Activated T-helper 1 cell treated with anti-CD3 and anti-CD28 coated beads, Interleukin-12 subunit alpha, Interleukin-12 subunit beta, Interleukin-2, Interleukin-4 antibody, amounts not matched to agents 30 ng/mL and 10 ng/mL and 1 ng/mL, durations not matched to agents 14 hours and 24 hours and 36 hours (primary cell): ENCODE measurements around the gene AKR1C2. TPM values are rescaled to one million over a fixed set of nuclear protein-coding genes. Genes with fewer than 3 reads are reported as not detected.
"Not testable (repeated sequence)": the region's sequence is repeated elsewhere in the genome, so short reads cannot be mapped to it uniquely, and the experiment has no call there.

Experiments used
- DNase-seq: peaks from one replicate; pipeline ENCODE4 v3.0.0; 2021; ENCODE audit warnings: low spot score
- H3K27ac Mint-ChIP-seq: one replicate; pipeline ENCODE4 v1.8.0; 2021; ENCODE audit warnings: mild to moderate bottlenecking, mixed read lengths
- H3K27me3 Mint-ChIP-seq: one replicate; pipeline ENCODE4 v1.8.0; 2022; ENCODE audit warnings: mild to moderate bottlenecking, moderate library complexity, mixed read lengths; ENCODE audit not compliant: insufficient read depth
- H3K36me3 Mint-ChIP-seq: one replicate; pipeline ENCODE4 v1.8.0; 2021; ENCODE audit warnings: low read depth, mixed read lengths
- H3K4me1 Mint-ChIP-seq: one replicate; pipeline ENCODE4 v1.8.0; 2021; ENCODE audit warnings: low read depth, mixed read lengths
- H3K4me3 Mint-ChIP-seq: one replicate; pipeline ENCODE4 v1.8.0; 2021; ENCODE audit warnings: mild to moderate bottlenecking, moderate library complexity, mixed read lengths
- H3K9me3 Mint-ChIP-seq: one replicate; pipeline ENCODE4 v1.8.0; 2021; ENCODE audit warnings: mixed read lengths
- intact Hi-C: fragments of 100-400 bp; cut with micrococcal nuclease; formaldehyde crosslinking; loops from one replicate; pipeline ENCODE4 v1.15.1; 2024
- total RNA-seq: library from RNA; stranded (reverse); gene quantifications from 2 replicates; pipeline ENCODE4 v1.2.3, GENCODE V29; 2022

AKR1C2 gene
- total RNA-seq, 1 donor from 2014 or later = not detected

DNA sequence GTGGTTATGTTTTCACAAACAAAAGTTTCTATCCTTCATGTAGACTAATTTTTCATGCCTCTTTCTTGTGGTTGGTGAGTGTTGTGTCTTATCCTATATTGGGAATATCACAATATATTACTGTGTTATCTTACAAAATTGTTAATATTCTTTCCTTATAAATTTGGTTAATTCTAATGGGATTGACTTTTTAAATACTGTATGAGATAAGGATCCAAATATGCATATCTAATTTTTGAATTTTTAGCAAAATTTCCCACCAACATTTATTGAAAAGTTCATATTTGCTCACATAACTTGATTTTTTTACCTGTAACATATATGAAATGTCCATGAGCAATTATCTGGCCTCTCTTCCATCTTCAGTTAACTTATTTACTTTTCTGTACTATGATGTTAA lies 29.3 kb downstream of the AKR1C2 start:
- H3K27me3 Mint-ChIP-seq, intact Hi-C loops, H3K9me3 Mint-ChIP-seq, H3K27ac Mint-ChIP-seq, DNase-seq, H3K36me3 Mint-ChIP-seq, H3K4me1 Mint-ChIP-seq, H3K4me3 Mint-ChIP-seq: not testable (repeated sequence)

DNA sequence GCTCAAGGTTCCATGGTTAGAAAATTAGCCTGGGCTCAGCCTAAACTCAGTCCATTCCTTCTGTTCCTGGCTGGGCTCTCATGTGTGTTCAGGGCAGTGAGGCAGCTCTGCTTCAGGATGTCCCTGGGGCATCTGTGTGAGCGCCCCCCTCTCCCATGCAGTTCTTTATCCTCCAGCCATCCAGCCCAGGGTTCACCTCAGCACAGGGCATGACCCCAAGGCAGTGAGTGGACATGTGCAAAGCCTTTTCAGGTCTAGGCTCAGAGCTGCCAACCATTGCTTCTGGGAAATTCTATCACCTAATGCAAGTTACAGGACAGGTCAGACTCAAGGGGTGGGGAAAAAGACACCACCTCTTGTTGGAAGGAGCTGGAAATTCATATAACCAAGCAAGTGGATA lies 30.4 kb downstream of the AKR1C2 start:
- H3K27ac Mint-ChIP-seq, H3K9me3 Mint-ChIP-seq, H3K27me3 Mint-ChIP-seq, H3K4me3 Mint-ChIP-seq, H3K4me1 Mint-ChIP-seq, H3K36me3 Mint-ChIP-seq, intact Hi-C loops, DNase-seq: not testable (repeated sequence)

DNA sequence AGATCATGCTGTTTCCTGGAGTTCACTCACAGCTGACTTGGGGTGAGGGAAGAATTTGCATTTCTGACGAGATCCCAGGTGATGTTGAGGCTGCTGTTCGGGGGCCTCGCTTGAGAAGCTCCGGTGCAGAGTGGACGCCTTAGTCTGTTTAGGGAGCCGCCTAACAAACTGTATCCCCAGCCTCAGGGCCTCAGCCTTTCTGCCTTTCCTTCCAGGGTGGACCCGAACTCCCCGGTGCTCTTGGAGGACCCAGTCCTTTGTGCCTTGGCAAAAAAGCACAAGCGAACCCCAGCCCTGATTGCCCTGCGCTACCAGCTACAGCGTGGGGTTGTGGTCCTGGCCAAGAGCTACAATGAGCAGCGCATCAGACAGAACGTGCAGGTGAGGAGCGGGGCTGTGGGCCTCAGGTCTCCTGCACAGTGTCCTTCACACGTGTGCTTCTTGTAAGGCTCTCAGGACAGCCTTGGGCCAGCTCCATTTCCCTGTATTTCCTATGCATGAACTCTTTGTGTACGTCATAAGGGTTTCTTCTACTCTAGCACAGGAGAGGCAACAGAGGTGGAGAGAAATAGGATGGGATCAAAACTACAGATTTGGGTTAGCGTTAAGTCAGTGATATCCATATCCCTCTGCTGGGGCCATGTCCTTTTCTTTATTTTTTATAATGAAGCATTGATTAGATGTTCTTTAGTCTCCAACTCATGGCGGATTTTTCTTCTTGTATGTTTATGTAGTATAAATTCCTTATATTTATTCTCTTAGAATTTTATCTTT lies 31.1 kb downstream of the AKR1C2 start:
- H3K36me3 Mint-ChIP-seq, H3K9me3 Mint-ChIP-seq, H3K4me3 Mint-ChIP-seq, H3K27me3 Mint-ChIP-seq, DNase-seq, intact Hi-C loops, H3K27ac Mint-ChIP-seq, H3K4me1 Mint-ChIP-seq: not testable (repeated sequence)

GRCh38 chr10:4970362-4970761 lies 33.3 kb downstream of the AKR1C2 start:
- H3K27ac Mint-ChIP-seq, H3K9me3 Mint-ChIP-seq, H3K36me3 Mint-ChIP-seq, H3K4me1 Mint-ChIP-seq, DNase-seq, H3K27me3 Mint-ChIP-seq, H3K4me3 Mint-ChIP-seq, intact Hi-C loops: not testable (repeated sequence)

DNA sequence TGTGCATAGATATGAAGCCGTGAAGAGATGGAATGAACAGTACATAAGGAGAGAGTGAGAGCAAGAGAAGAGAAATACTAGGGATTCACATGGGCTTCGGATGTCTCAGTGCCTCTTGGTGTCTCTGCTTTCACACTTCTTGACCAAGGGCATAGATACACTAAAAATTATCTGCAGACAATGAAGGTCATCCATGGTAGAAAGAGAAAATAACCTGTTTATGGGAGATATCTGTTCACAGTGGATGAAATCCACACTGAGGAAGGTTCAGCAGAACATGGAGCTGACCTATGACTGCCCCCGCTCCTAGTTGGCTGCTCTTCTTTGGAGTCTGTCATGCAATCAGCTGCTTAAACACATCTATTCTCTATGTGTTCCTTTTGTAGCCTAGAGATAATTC lies 34.4 kb downstream of the AKR1C2 start:
- not testable (repeated sequence) for H3K27me3 Mint-ChIP-seq

GRCh38 chr10:4967189-4967588 lies 36.5 kb downstream of the AKR1C2 start:
- DNase-seq, H3K9me3 Mint-ChIP-seq, H3K4me1 Mint-ChIP-seq, H3K4me3 Mint-ChIP-seq, H3K27me3 Mint-ChIP-seq, intact Hi-C loops, H3K27ac Mint-ChIP-seq, H3K36me3 Mint-ChIP-seq: not testable (repeated sequence)

More for the DNA sequence above, 34.4 kb downstream of the AKR1C2 start:
- not testable (repeated sequence) for H3K9me3 Mint-ChIP-seq, H3K36me3 Mint-ChIP-seq, DNase-seq, H3K27ac Mint-ChIP-seq, H3K4me3 Mint-ChIP-seq, H3K4me1 Mint-ChIP-seq
- intact Hi-C loops = loop anchor here (1.0 kb wide), 1 partner anchor 29 kb away; no protein-coding TSS in a partner anchor

DNA sequence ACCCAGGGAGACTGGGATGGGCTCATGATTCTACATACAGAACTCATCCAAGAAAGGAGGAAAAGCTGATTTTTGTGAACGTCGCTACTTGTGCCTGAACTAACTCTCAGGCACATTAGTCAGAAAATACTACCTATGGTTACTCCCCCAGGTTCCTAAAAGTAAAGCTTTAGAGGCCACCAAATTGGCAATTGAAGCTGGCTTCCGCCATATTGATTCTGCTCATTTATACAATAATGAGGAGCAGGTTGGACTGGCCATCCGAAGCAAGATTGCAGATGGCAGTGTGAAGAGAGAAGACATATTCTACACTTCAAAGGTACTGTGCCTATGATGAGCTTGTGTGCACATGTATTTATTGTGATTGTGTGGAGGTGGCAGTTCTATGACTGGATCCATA lies 37.9 kb downstream of the AKR1C2 start:
- H3K9me3 Mint-ChIP-seq, H3K27me3 Mint-ChIP-seq, intact Hi-C loops, H3K27ac Mint-ChIP-seq, DNase-seq, H3K4me1 Mint-ChIP-seq, H3K36me3 Mint-ChIP-seq, H3K4me3 Mint-ChIP-seq: not testable (repeated sequence)

GRCh38 chr10:4963815-4964154 lies 39.9 kb downstream of the AKR1C2 start:
- H3K36me3 Mint-ChIP-seq, H3K27me3 Mint-ChIP-seq, H3K9me3 Mint-ChIP-seq, DNase-seq, H3K27ac Mint-ChIP-seq, H3K4me1 Mint-ChIP-seq, H3K4me3 Mint-ChIP-seq, intact Hi-C loops: not testable (repeated sequence)

- intact Hi-C loops, H3K27me3 Mint-ChIP-seq: not testable (repeated sequence)
Observed at GRCh38 chr10:4962876-4963814, 40.5 kb downstream of the AKR1C2 start, which contains the start of gene AKR1C1. AKR1C1 (plus strand) TSS chr10:4963415; CDS start chr10:4963445, 30 bp downstream.

GRCh38 chr10:4962308-4962707 lies 41.3 kb downstream of the AKR1C2 start:
- H3K27ac Mint-ChIP-seq, H3K36me3 Mint-ChIP-seq, H3K9me3 Mint-ChIP-seq, H3K27me3 Mint-ChIP-seq, H3K4me3 Mint-ChIP-seq, intact Hi-C loops, DNase-seq, H3K4me1 Mint-ChIP-seq: not testable (repeated sequence)

More at GRCh38 chr10:4962876-4963814, 40.5 kb downstream of the AKR1C2 start, which contains the start of gene AKR1C1:
- not testable (repeated sequence) for H3K9me3 Mint-ChIP-seq, H3K4me3 Mint-ChIP-seq, H3K4me1 Mint-ChIP-seq, H3K36me3 Mint-ChIP-seq, DNase-seq, H3K27ac Mint-ChIP-seq

DNA sequence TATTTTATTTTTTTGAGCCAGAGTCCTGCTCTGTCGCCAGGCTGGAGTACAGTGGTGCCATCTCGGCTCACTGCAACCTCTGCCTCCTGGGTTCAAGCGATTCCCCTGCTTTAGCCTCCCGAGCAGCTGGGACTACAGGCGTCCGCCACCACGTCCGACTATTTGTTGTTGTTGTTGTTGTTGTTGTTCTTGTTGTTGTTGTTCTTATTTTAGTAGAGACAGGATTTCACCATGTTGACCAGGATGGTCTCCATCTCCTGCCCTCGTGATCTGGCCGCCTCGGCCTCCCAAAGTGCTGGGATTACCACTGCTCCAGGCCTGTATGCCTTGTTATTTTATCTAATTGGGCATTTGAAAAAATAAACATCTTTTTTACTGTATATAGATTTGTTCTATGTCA lies 42.1 kb downstream of the AKR1C2 start:
- intact Hi-C loops, H3K9me3 Mint-ChIP-seq, H3K27me3 Mint-ChIP-seq, DNase-seq, H3K27ac Mint-ChIP-seq, H3K4me1 Mint-ChIP-seq, H3K4me3 Mint-ChIP-seq, H3K36me3 Mint-ChIP-seq: not testable (repeated sequence)

GRCh38 chr10:4956955-4957645 lies 46.6 kb downstream of the AKR1C2 start:
- H3K27ac Mint-ChIP-seq, H3K36me3 Mint-ChIP-seq, H3K27me3 Mint-ChIP-seq, H3K4me1 Mint-ChIP-seq, intact Hi-C loops, DNase-seq, H3K4me3 Mint-ChIP-seq, H3K9me3 Mint-ChIP-seq: not testable (repeated sequence)

DNA sequence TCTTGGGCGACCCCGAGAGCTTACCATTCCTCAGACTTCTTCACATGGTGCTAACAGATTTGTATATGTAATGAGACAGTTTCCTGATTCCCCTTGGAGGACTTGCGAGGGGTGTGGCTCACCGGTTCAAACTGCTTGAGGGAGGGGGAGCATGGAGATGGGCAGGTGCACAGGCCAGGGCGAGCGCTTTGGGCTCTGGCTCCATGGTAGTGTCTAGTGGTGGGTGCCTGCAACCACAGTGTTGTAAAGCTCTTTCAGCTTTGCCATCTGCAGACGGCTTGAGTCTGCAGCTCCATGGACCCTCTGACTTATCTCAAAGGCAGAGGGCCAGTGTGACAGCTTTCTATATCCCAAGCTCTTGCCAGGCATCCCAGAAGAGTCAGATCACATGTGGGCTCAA lies 47.6 kb downstream of the AKR1C2 start:
- intact Hi-C loops, H3K4me3 Mint-ChIP-seq, H3K27ac Mint-ChIP-seq: not testable (repeated sequence)

More for the DNA sequence above, 47.6 kb downstream of the AKR1C2 start:
- not testable (repeated sequence) for H3K4me1 Mint-ChIP-seq, DNase-seq, H3K36me3 Mint-ChIP-seq, H3K9me3 Mint-ChIP-seq, H3K27me3 Mint-ChIP-seq
